Umbilical cord (tissue), 2 donors: ENCODE measurements around the gene OAT. TPM values are rescaled to one million over a fixed set of nuclear protein-coding genes. Genes with fewer than 3 reads are reported as not detected.
A peak's percentile ranks its signal among the peaks of the same experiment; 100 is the strongest.
"Not testable (repeated sequence)": the region's sequence is repeated elsewhere in the genome, so short reads cannot be mapped to it uniquely, and the experiment has no call there.

Source experiments
- DNase-seq: peaks from one replicate; pipeline ENCODE4 v3.0.0-alpha.2; 2015; ENCODE audit warnings: low spot score
- total RNA-seq: library from RNA; depleted of rRNA; stranded (reverse); fragments of >200 nt; gene quantifications from one replicate; pipeline ENCODE4 v1.2.3, GENCODE V29; 2014; ENCODE audit warnings: low replicate concordance; ENCODE audit not compliant: insufficient read depth

Gene OAT
- total RNA-seq, 1 donor from 2014 or later: 114 TPM

GRCh38 chr10:124447751-124448466 lies 29.2 kb upstream of the OAT start:
- no peak for DNase-seq

GRCh38 chr10:124446830-124447750 lies 28.4 kb upstream of the OAT start:
- no peak for DNase-seq

GRCh38 chr10:124441694-124442093 lies 23.0 kb upstream of the OAT start:
- not testable (repeated sequence) for DNase-seq

GRCh38 chr10:124436191-124436638 lies 17.5 kb upstream of the OAT start:
- no peak for DNase-seq

- not testable (repeated sequence) for DNase-seq
Measured at GRCh38 chr10:124435683-124436082, 17.0 kb upstream of the OAT start.

- no peak for DNase-seq
Measured at GRCh38 chr10:124433461-124433860, 14.7 kb upstream of the OAT start.

GRCh38 chr10:124430077-124430476 lies 11.4 kb upstream of the OAT start:
- no peak for DNase-seq

- DNase-seq: no peak
Measured at GRCh38 chr10:124429576-124429975, 10.9 kb upstream of the OAT start.

GRCh38 chr10:124428207-124428777 lies 9.6 kb upstream of the OAT start:
- no peak for DNase-seq

- DNase-seq: no peak
Measured at GRCh38 chr10:124425227-124425962, 6.7 kb upstream of the OAT start.

GRCh38 chr10:124423813-124424212 lies 5.1 kb upstream of the OAT start:
- no peak for DNase-seq

- no peak for DNase-seq
Measured at GRCh38 chr10:124422742-124423141, 4.0 kb upstream of the OAT start.

GRCh38 chr10:124420254-124420653 lies 1.5 kb upstream of the OAT start:
- DNase-seq: peak; percentile 29

GRCh38 chr10:124419635-124420034 lies 912 bp upstream of the OAT start:
- DNase-seq: no peak

GRCh38 chr10:124417895-124418725 lies 613 bp downstream of the OAT start:
- peak; percentile 77 for DNase-seq

- peak; percentile 48 for DNase-seq
Measured at GRCh38 chr10:124416733-124417132, 2.0 kb downstream of the OAT start.

GRCh38 chr10:124415210-124415609 lies 3.5 kb downstream of the OAT start:
- no peak for DNase-seq

GRCh38 chr10:124414076-124414475 lies 4.6 kb downstream of the OAT start:
- peak; percentile 23 for DNase-seq

- DNase-seq: no peak
Measured at GRCh38 chr10:124409696-124410095, 9.0 kb downstream of the OAT start.

- DNase-seq: no peak
Measured at GRCh38 chr10:124408357-124408756, 10.4 kb downstream of the OAT start.

GRCh38 chr10:124407456-124407855 lies 11.3 kb downstream of the OAT start:
- DNase-seq: no peak
